Fibroblast of lung (primary cell): Measurements from ENCODE around the gene ITPR3. TPM values are rescaled to one million over a fixed set of nuclear protein-coding genes. Genes with fewer than 3 reads are reported as not detected.

ENCODE experiments used
- DNase-seq, 2 donors: peaks; one replicate each; pipeline versions ENCODE4 v3.0.0 to v3.0.0-alpha.2; 2010; ENCODE audit warnings: low read depth in 2 of 2
- H2AFZ ChIP-seq: 2 replicates; pipeline ENCODE4 v1.5.1; 2012; ENCODE audit warnings: low read length, control low read depth, inconsistent platforms
- H3K27ac ChIP-seq: 2 replicates; pipeline ENCODE4 v1.5.1; 2011; ENCODE audit warnings: low read length, control low read depth; ENCODE audit not compliant: insufficient read depth
- H3K27me3 ChIP-seq: 2 replicates; pipeline ENCODE4 v1.5.1; 2011; ENCODE audit warnings: mild to moderate bottlenecking, low read length; ENCODE audit not compliant: control insufficient read depth, insufficient read depth
- H3K36me3 ChIP-seq: 2 replicates; pipeline ENCODE4 v1.5.1; 2011; ENCODE audit warnings: low read length; ENCODE audit not compliant: control insufficient read depth, insufficient read depth
- H3K4me1 ChIP-seq: 2 replicates; pipeline ENCODE4 v1.5.1; 2011; ENCODE audit warnings: low read length; ENCODE audit not compliant: control insufficient read depth, insufficient read depth; ENCODE audit errors: extremely low read depth
- H3K4me2 ChIP-seq: 2 replicates; pipeline ENCODE4 v1.5.1; 2011; ENCODE audit warnings: low read length, control low read depth; ENCODE audit not compliant: insufficient read depth; ENCODE audit errors: extremely low read depth
- H3K4me3 ChIP-seq, 4 experiments: fragments of 200-600 bp in 1 of 4; sonication (generic) in 1 of 4; replicated peaks in 1 of 4; 2 replicates each; pipeline ENCODE4 v1.5.1; 2011 to 2016; ENCODE audit warnings: low read length in 4 of 4, low read depth in 3 of 4, mild to moderate bottlenecking in 3 of 4, control low read depth in 2 of 4, inconsistent platforms in 1 of 4, mixed read lengths in 1 of 4; ENCODE audit not compliant: insufficient read depth in 1 of 4; ENCODE audit errors: control extremely low read depth in 1 of 4
- H3K79me2 ChIP-seq: 2 replicates; pipeline ENCODE4 v1.5.1; 2012; ENCODE audit warnings: mild to moderate bottlenecking, low read length, inconsistent platforms; ENCODE audit not compliant: control insufficient read depth, insufficient read depth
- H3K9ac ChIP-seq: 2 replicates; pipeline ENCODE4 v1.5.1; 2011; ENCODE audit warnings: mild to moderate bottlenecking, low read length, control low read depth; ENCODE audit not compliant: insufficient read depth
- H3K9me3 ChIP-seq: 2 replicates; pipeline ENCODE4 v1.5.1; 2012; ENCODE audit warnings: low read depth, low read length; ENCODE audit not compliant: control insufficient read depth, insufficient read depth
- H4K20me1 ChIP-seq: 2 replicates; pipeline ENCODE4 v1.5.1; 2011; ENCODE audit warnings: low read length; ENCODE audit not compliant: control insufficient read depth, insufficient read depth; ENCODE audit errors: extremely low read depth
- CTCF ChIP-seq, 2 donors: IDR thresholded peaks in 1 of 2; conservative IDR thresholded peaks in 1 of 2; 1 replicate in 1 of 2; 2 replicates in 1 of 2; pipeline ENCODE4 v1.5.1; 2011 to 2012; ENCODE audit warnings: low read length in 2 of 2, control low read depth in 1 of 2, inconsistent platforms in 1 of 2, low read depth in 1 of 2, mild to moderate bottlenecking in 1 of 2
- EZH2 ChIP-seq: IDR thresholded peaks from 2 replicates; pipeline ENCODE4 v1.5.1; 2012; ENCODE audit warnings: low read length, control low read depth, mild to moderate bottlenecking; ENCODE audit errors: missing control alignments
- polyA plus RNA-seq, 2 donors: library from polyadenylated mRNA; depleted of rRNA in 1 of 2; stranded (reverse) in 1 of 2; unstranded in 1 of 2; fragments of >200 nt; gene quantifications; 2 replicates each; pipeline ENCODE4 v1.2.1, GENCODE V29; 2011 to 2012; ENCODE audit warnings: missing spikeins in 1 of 2
- total RNA-seq: library from RNA; depleted of rRNA; stranded (reverse); fragments of >200 nt; gene quantifications from 2 replicates; pipeline ENCODE4 v1.2.1, GENCODE V29; 2014

Gene ITPR3
- total and polyA plus RNA-seq, 2 donors (not counting 1 experiment from before 2014, with no cell fraction given) = 9.6 to 43.4 TPM

GRCh38 chr6:33686981-33687975 is 66.2 kb downstream of the ITPR3 start:
- H3K4me3 ChIP-seq = no peak overlapping the region
- no peak overlapping the region for H3K9ac ChIP-seq
- H3K4me2 ChIP-seq = no peak overlapping the region
- no peaks in the 10 kb centered on the region for H3K27me3 ChIP-seq
- peaks cover 7% of the 10 kb centered on the region for H3K4me1 ChIP-seq
- TF ChIP-seq CTCF (conservative IDR thresholded peaks at IDR 0.05 in 1 of 2, IDR thresholded peaks at IDR 0.05 in 1 of 2; ENCODE audit: low read depth in 1 of 2, low read length in 2 of 2) (no peak), EZH2 (no peak)
- H3K79me2 ChIP-seq = no peaks in the 10 kb centered on the region
- H3K9me3 ChIP-seq = no peaks in the 10 kb centered on the region
- DNase-seq = no peak
- peaks cover 42% of the 10 kb centered on the region for H3K36me3 ChIP-seq
- H3K27ac ChIP-seq = no peak overlapping the region
- no peaks in the 10 kb centered on the region for H4K20me1 ChIP-seq
- no peak overlapping the region for H2AFZ ChIP-seq

GRCh38 chr6:33688006-33688405 is 66.9 kb downstream of the ITPR3 start:
- Histone ChIP-seq H3K9me3 (no peaks in the 10 kb centered on the region), H3K79me2 (no peaks in the 10 kb centered on the region), H3K4me2 (no peak overlapping the region), H3K4me3 (no peak overlapping the region), H3K4me1 (peaks cover 9% of the 10 kb centered on the region), H4K20me1 (no peaks in the 10 kb centered on the region), H3K27me3 (no peaks in the 10 kb centered on the region), H2AFZ (no peak overlapping the region), H3K9ac (no peak overlapping the region), H3K36me3 (peaks cover 44% of the 10 kb centered on the region), H3K27ac (no peak overlapping the region)
- DNase-seq = no peak
- TF ChIP-seq CTCF (conservative IDR thresholded peaks at IDR 0.05 in 1 of 2, IDR thresholded peaks at IDR 0.05 in 1 of 2; ENCODE audit: low read depth in 1 of 2, low read length in 2 of 2) = no peak
- TF ChIP-seq EZH2 = no peak

- DNase-seq = no peak
- H3K4me1 ChIP-seq = peaks cover 10% of the 10 kb centered on the region
- H3K4me2 ChIP-seq = no peak overlapping the region
- H4K20me1 ChIP-seq = no peaks in the 10 kb centered on the region
- H3K27me3 ChIP-seq = no peaks in the 10 kb centered on the region
- peaks cover 44% of the 10 kb centered on the region for H3K36me3 ChIP-seq
- no peak overlapping the region for H3K27ac ChIP-seq
- TF ChIP-seq EZH2 (no peak), CTCF (conservative IDR thresholded peaks at IDR 0.05 in 1 of 2, IDR thresholded peaks at IDR 0.05 in 1 of 2; ENCODE audit: low read depth in 1 of 2, low read length in 2 of 2) (no peak)
- H3K9me3 ChIP-seq = no peaks in the 10 kb centered on the region
- no peak overlapping the region for H2AFZ ChIP-seq
- H3K4me3 ChIP-seq = no peak overlapping the region
- no peak overlapping the region for H3K9ac ChIP-seq
- H3K79me2 ChIP-seq = no peaks in the 10 kb centered on the region
Observed at GRCh38 chr6:33688451-33689147, 67.5 kb downstream of the ITPR3 start.
